Rectal smooth muscle tissue (tissue), 1 donor: Measurements from ENCODE around the gene SAP25.

Experiments used
- H3K27ac ChIP-seq: one replicate; pipeline ENCODE4 v1.7.0; 2013; ENCODE audit warnings: low read depth, low read length, inconsistent platforms
- H3K27me3 ChIP-seq: one replicate; pipeline ENCODE4 v1.7.0; 2013; ENCODE audit warnings: low read length; ENCODE audit not compliant: control insufficient read depth, insufficient read depth
- H3K36me3 ChIP-seq: one replicate; pipeline ENCODE4 v1.7.0; 2013; ENCODE audit warnings: low read length; ENCODE audit not compliant: control insufficient read depth, insufficient read depth
- H3K4me1 ChIP-seq: one replicate; pipeline ENCODE4 v1.7.0; 2013; ENCODE audit warnings: low read length; ENCODE audit not compliant: control insufficient read depth, insufficient read depth
- H3K4me3 ChIP-seq: one replicate; pipeline ENCODE4 v1.7.0; 2013; ENCODE audit warnings: low read length
- H3K9ac ChIP-seq: one replicate; pipeline ENCODE4 v1.7.0; 2013; ENCODE audit warnings: low read length

Gene SAP25

GRCh38 chr7:100578246-100579183 is 4.8 kb upstream of the SAP25 start:
- Histone ChIP-seq H3K27me3 (no peaks in the 10 kb centered on the region), H3K27ac (no peak overlapping the region), H3K4me3 (no peak overlapping the region), H3K36me3 (peaks cover 36% of the 10 kb centered on the region), H3K4me1 (no peaks in the 10 kb centered on the region), H3K9ac (no peak overlapping the region)

GRCh38 chr7:100577507-100577906 is 3.8 kb upstream of the SAP25 start:
- Histone ChIP-seq H3K27me3 (no peaks in the 10 kb centered on the region), H3K4me1 (no peaks in the 10 kb centered on the region), H3K36me3 (peaks cover 36% of the 10 kb centered on the region), H3K27ac (no peak overlapping the region), H3K4me3 (no peak overlapping the region), H3K9ac (no peak overlapping the region)

GRCh38 chr7:100577103-100577502 is 3.4 kb upstream of the SAP25 start:
- H3K36me3 ChIP-seq, result peaks cover 34% of the 10 kb centered on the region
- H3K27me3 ChIP-seq, result no peaks in the 10 kb centered on the region
- no peak overlapping the region for H3K4me3 ChIP-seq
- H3K4me1 ChIP-seq, result no peaks in the 10 kb centered on the region
- H3K27ac ChIP-seq, result no peak overlapping the region
- H3K9ac ChIP-seq, result no peak overlapping the region

GRCh38 chr7:100576384-100576993 is 2.8 kb upstream of the SAP25 start:
- H3K27me3 ChIP-seq, result no peaks in the 10 kb centered on the region
- H3K4me3 ChIP-seq, result no peak overlapping the region
- peaks cover 30% of the 10 kb centered on the region for H3K36me3 ChIP-seq
- H3K4me1 ChIP-seq, result no peaks in the 10 kb centered on the region
- no peak overlapping the region for H3K9ac ChIP-seq
- no peak overlapping the region for H3K27ac ChIP-seq

- Histone ChIP-seq H3K36me3 (peaks cover 24% of the 10 kb centered on the region), H3K4me1 (no peaks in the 10 kb centered on the region), H3K4me3 (no peak overlapping the region), H3K27me3 (peaks cover 1% of the 10 kb centered on the region), H3K27ac (no peak overlapping the region), H3K9ac (no peak overlapping the region)
Observed at GRCh38 chr7:100575746-100576383, 2.2 kb upstream of the SAP25 start.

- Histone ChIP-seq H3K9ac (no peak overlapping the region), H3K27me3 (peaks cover 3% of the 10 kb centered on the region), H3K36me3 (peaks cover 18% of the 10 kb centered on the region), H3K4me3 (no peak overlapping the region), H3K4me1 (no peaks in the 10 kb centered on the region), H3K27ac (no peak overlapping the region)
Observed at GRCh38 chr7:100575206-100575631, 1.5 kb upstream of the SAP25 start.

GRCh38 chr7:100574362-100575205 is 884 bp upstream of the SAP25 start:
- Histone ChIP-seq H3K9ac (no peak overlapping the region), H3K27me3 (peaks cover 3% of the 10 kb centered on the region), H3K4me1 (no peaks in the 10 kb centered on the region), H3K27ac (no peak overlapping the region), H3K4me3 (no peak overlapping the region), H3K36me3 (peaks cover 12% of the 10 kb centered on the region)

- H3K36me3 ChIP-seq, result peaks cover 11% of the 10 kb centered on the region
- H3K27ac ChIP-seq, result no peak overlapping the region
- peaks cover 3% of the 10 kb centered on the region for H3K27me3 ChIP-seq
- no peak overlapping the region for H3K4me3 ChIP-seq
- H3K9ac ChIP-seq, result no peak overlapping the region
- H3K4me1 ChIP-seq, result no peaks in the 10 kb centered on the region
Observed at GRCh38 chr7:100572949-100573675, 588 bp downstream of the SAP25 start.

- no peaks in the 10 kb centered on the region for H3K4me1 ChIP-seq
- peaks cover 3% of the 10 kb centered on the region for H3K27me3 ChIP-seq
- no peak overlapping the region for H3K4me3 ChIP-seq
- no peak overlapping the region for H3K27ac ChIP-seq
- no peak overlapping the region for H3K9ac ChIP-seq
- peaks cover 8% of the 10 kb centered on the region for H3K36me3 ChIP-seq
Observed at GRCh38 chr7:100572281-100572948, 1.3 kb downstream of the SAP25 start.

GRCh38 chr7:100571829-100572116 is 1.9 kb downstream of the SAP25 start:
- H3K4me1 ChIP-seq, result no peaks in the 10 kb centered on the region
- peaks cover 8% of the 10 kb centered on the region for H3K36me3 ChIP-seq
- no peak overlapping the region for H3K4me3 ChIP-seq
- no peak overlapping the region for H3K27ac ChIP-seq
- peaks cover 3% of the 10 kb centered on the region for H3K27me3 ChIP-seq
- no peak overlapping the region for H3K9ac ChIP-seq
